Measurements from ENCODE around the gene FAM229B.
"Not testable (repeated sequence)": the region's sequence is repeated elsewhere in the genome, so short reads cannot be mapped to it uniquely, and the experiment has no call there.

GRCh38 chr6:112047523-112047922 is 39.9 kb upstream of the FAM229B start:
- TF ChIP-seq CTCF (conservative IDR thresholded peaks at IDR 0.05); EZH2 (IDR thresholded peaks at IDR 0.05; ENCODE audit: low read depth): not testable (repeated sequence)
